GM19438 (cell line): ENCODE data around the gene RWDD1.

Experiments used
- ATAC-seq: cut with Tn5 transposase; IDR thresholded peaks from one replicate; pipeline ENCODE4 v1.9.1; 2021; ENCODE audit warnings: low read depth; ENCODE audit not compliant: unreplicated experiment

The RWDD1 gene

DNA sequence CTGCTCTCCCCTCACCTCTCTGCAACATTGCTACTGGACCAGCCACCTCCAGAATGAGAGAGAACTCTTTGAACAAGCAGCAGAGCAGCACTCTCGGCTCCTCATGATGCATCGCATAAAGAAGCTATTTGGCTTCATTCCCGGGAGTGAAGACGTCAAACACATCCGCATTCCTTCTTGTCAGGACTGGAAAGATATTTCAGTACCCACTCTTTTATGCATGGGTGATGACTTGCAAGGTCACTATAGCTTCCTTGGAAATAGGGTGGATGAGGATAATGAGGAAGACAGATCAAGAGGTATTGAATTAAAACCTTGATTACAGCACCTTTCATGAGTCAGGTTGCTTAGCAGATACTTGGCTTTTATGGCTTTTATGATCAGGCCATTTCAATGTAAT, 13.4 kb upstream of the RWDD1 start:
- ATAC-seq, result no peak

- no peak for ATAC-seq
Observed at GRCh38 chr6:116560130-116560529, 11.2 kb upstream of the RWDD1 start.

DNA sequence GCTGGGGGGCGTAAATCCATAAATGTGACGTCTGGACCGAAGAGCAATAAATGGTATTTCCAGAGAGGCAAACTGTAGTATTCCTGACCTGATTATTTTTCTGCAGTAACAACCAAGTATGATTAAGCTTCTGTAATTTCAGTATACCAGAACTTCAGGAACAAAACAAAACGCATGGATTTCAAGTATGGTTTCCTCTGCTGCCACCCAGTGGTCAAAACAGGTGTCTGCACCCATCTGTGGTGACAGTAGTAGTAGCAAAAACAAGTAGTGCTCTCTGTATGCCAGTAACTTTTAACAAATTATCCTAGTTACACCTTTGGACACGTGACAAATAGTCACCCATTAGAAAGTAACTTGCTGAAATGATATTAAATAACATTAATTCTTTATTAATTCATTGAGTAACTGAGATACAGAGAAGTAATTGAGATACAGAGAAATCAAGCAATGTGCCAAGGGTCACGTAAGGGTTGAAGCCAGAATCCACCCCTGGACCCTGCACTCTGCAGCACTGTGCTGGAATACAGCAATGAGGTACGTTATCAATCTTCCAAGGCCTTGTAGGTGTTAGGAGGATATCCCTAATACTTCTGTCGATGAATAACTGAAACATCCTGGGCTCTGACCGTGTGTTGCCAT, 9.8 kb upstream of the RWDD1 start:
- ATAC-seq, result no peak

- ATAC-seq, result no peak
Observed at GRCh38 chr6:116562019-116562403, 9.3 kb upstream of the RWDD1 start.

DNA sequence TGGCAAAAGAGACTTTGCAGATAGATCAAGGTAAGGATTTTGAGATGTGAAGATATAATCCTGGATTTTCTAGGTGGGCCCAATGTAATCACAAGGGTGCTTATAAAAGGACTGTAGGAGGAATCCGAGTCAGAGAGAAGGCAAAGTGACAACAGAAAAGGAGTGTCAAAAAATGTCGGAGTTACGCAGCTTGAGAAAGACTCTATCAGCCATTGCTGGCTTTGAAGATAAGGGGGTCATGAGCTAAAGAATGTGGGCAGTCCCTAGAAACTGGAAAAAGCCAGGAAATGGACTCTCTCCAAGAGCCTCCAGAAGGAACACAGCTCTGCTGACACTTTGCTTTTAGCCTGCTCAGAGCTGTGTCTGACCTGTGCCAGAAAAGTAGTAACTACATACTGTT, 8.7 kb upstream of the RWDD1 start:
- ATAC-seq, result no peak

DNA sequence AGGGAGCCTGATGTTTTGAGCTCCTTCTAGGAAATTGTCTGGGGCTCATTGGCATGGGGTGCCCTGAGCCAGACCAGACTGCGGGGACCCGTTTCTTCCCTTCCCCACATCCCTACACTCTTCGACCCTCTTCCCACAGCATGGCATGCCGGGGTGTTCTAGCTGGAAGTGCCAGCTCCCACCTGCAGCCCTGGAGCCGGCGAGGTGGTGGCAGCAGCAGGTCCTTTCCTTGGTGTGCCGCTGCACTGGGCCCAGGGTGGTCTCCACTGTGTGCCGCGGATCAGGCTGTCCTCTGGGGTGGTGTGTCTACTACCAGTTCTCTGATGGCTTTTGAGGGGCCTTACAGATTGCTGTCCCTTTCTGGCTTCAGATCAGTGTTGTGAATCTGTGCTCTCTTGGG, 7.5 kb upstream of the RWDD1 start:
- ATAC-seq, result no peak

- no peak for ATAC-seq
Observed at GRCh38 chr6:116564311-116564710, 7.0 kb upstream of the RWDD1 start.

- no peak for ATAC-seq
Observed at GRCh38 chr6:116564921-116565872, 6.1 kb upstream of the RWDD1 start.

DNA sequence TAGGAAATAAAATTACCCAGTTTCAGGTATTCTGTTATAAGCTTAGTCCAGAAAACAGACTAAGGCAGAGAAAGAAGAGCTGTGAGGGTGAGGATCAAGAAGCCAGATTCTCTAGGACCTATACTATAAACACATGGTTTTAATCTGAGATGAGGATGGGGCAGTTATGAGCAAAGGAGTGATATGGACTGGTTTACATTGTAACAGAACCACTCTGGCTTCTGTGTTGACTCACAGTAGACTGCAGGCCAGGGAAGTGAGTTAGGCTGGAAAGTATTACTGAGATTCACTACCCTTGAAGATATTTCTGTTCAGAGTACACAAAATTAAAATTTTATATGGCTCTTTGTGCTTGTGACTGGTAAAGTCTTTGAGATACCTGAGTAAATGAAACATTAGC, 3.2 kb upstream of the RWDD1 start:
- no peak for ATAC-seq

DNA sequence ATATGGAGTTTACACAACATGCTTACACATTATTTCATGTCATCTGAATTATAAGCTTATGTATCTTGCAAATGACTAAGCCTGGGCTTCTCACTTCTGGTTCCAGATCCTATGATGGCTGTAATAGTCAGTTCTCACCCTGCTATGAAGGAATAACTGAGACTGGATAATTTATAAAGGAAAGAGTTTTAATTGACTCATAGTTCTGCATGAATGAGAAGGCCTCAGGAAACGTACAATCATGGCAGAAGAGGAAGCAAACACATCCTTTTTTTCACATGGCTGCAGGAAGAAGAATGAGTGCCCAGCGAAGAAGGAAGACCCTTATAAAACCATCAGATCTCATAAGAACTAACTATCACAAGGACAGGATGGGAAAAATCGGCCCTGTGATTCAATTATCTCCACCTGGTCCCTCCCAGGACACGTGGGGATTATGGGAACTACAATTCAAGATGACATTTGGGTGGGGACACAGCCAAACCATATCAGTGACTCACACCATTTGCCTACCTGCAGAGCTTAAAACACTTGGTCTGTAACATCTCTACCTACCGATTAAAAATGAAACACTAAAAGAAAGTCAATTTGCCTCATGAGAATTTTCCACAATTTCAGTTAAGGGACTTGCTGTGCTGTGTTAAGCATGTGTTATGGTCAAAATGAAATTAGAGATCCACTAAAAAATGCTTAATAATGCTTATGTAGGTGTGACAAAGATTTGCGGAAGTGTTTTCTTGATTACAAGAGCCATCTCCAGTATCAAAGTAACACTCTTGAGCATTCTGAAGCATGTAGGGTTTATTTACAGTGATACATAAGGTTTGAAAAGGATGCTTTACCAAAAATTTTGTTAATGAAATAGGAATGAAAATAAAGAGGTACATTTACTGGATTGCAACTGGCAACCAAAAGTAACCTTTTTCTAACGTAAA, 2.2 kb upstream of the RWDD1 start:
- no peak for ATAC-seq

DNA sequence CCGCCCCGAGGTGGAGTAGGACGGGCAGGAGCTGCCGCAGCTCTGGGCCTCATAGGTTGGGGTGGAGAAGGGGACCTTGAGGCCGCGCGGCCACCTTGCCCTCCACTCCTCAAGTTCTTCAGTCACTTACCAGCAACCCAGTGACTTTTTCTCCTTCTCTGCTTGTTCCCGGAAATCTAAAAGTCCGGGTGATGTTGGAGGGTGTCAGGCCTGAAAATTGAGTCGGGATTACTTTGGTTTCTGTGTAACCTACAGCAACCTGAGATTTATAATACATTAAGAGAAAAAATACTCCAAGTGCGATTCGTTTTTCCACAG, 338 bp downstream of the RWDD1 start:
- no peak for ATAC-seq

- no peak for ATAC-seq
Observed at GRCh38 chr6:116572162-116572561, 858 bp downstream of the RWDD1 start.

- ATAC-seq, result no peak
Observed at GRCh38 chr6:116575227-116575626, 3.9 kb downstream of the RWDD1 start.

GRCh38 chr6:116577486-116577885, 6.2 kb downstream of the RWDD1 start:
- no peak for ATAC-seq

- ATAC-seq, result no peak
Observed at GRCh38 chr6:116578335-116578734, 7.0 kb downstream of the RWDD1 start.

- no peak for ATAC-seq
Observed at GRCh38 chr6:116579143-116579542, 7.8 kb downstream of the RWDD1 start.

DNA sequence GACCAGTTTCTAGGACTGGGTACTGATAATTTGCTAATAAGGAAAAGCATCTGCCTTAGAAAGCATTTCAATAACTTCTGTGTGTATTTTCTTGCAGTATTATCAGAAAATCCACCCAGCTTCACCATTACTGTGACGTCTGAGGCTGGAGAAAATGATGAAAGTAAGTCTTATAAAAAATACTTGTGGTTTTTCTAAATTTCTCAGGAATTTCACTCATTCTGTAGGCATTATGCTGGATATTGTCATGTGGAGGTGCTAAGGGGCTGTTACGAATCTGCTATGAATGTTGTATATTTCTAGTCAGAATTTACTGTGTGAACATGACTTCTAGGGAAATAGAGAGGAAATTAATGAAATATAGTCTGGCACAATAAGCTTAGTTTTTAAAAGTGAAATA, 8.9 kb downstream of the RWDD1 start:
- no peak for ATAC-seq

- no peak for ATAC-seq
Observed at GRCh38 chr6:116586276-116586675, 15.0 kb downstream of the RWDD1 start.

GRCh38 chr6:116586738-116587137, 15.4 kb downstream of the RWDD1 start:
- ATAC-seq, result no peak

- no peak for ATAC-seq
Observed at GRCh38 chr6:116595247-116595646, 23.9 kb downstream of the RWDD1 start.

GRCh38 chr6:116596815-116597214, 25.5 kb downstream of the RWDD1 start:
- ATAC-seq, result no peak
